Lung (tissue), 12 donors: ENCODE results near the gene ARHGEF19. TPM values are rescaled to one million over a fixed set of nuclear protein-coding genes. Genes with fewer than 3 reads are reported as not detected.

Source experiments
- ATAC-seq: fragments of 200-7000 bp; cut with Tn5 transposase; one replicate; pipeline ENCODE4 v1.9.1; 2020; ENCODE audit warnings: moderate number of reproducible peaks; ENCODE audit not compliant: insufficient read depth, low FRiP score
- DNase-seq, 3 donors: peaks; one replicate each; pipeline ENCODE4 v3.0.0-alpha.2; 2013 to 2017
- H3K27ac ChIP-seq, 2 donors: one replicate each; pipeline ENCODE4 v1.5.1; 2013; ENCODE audit warnings: mild to moderate bottlenecking in 2 of 2, moderate library complexity in 2 of 2, control low read depth in 1 of 2, inconsistent platforms in 1 of 2, low read depth in 1 of 2, low read length in 1 of 2
- H3K27me3 ChIP-seq, 3 donors: one replicate each; pipeline ENCODE4 v1.5.1; 2013; ENCODE audit warnings: low read length in 2 of 3; ENCODE audit not compliant: control insufficient read depth in 3 of 3, insufficient read depth in 3 of 3
- H3K36me3 ChIP-seq, 4 donors: one replicate each; pipeline ENCODE4 v1.5.1; 2013; ENCODE audit warnings: low read length in 4 of 4, mild to moderate bottlenecking in 1 of 4, moderate library complexity in 1 of 4; ENCODE audit not compliant: control insufficient read depth in 4 of 4, insufficient read depth in 4 of 4
- H3K4me1 ChIP-seq, 5 donors: one replicate each; pipeline ENCODE4 v1.5.1; 2013; ENCODE audit warnings: low read length in 5 of 5, mild to moderate bottlenecking in 2 of 5, moderate library complexity in 1 of 5; ENCODE audit not compliant: control insufficient read depth in 5 of 5, insufficient read depth in 5 of 5
- H3K4me3 ChIP-seq: one replicate; pipeline ENCODE4 v1.5.1; 2013; ENCODE audit warnings: mild to moderate bottlenecking, control low read depth, moderate library complexity
- H3K9ac ChIP-seq, 2 donors: one replicate each; pipeline ENCODE4 v1.5.1; 2013; ENCODE audit warnings: low read length in 2 of 2, control low read depth in 1 of 2; ENCODE audit not compliant: insufficient read depth in 1 of 2
- H3K9me3 ChIP-seq, 4 donors: one replicate each; pipeline ENCODE4 v1.5.1; 2013; ENCODE audit warnings: low read length in 3 of 4, mild to moderate bottlenecking in 1 of 4, moderate library complexity in 1 of 4; ENCODE audit not compliant: control insufficient read depth in 4 of 4, insufficient read depth in 3 of 4
- WGBS, 2 donors: extraction: QIAGEN DNeasy Blood & Tissue Kit; methylation state at CpG; one replicate each; pipeline ENCODE4 v1.1.7; 2013; 5-methylcytosine and 5-hydroxymethylcytosine counted together
- polyA plus RNA-seq, 2 donors: library from polyadenylated mRNA; stranded (reverse); fragments of 200-250 nt; gene quantifications; one replicate each; pipeline ENCODE4 v1.2.1, GENCODE V29; 2013
- total RNA-seq, 2 donors: library from RNA; depleted of rRNA in 1 of 2; stranded (reverse); fragments of >200 nt in 1 of 2; gene quantifications; one replicate each; pipeline ENCODE4 v1.2.1, GENCODE V29; 2014 to 2021
- TF ChIP-seq, protein P1 (sequence below): IDR thresholded peaks from 2 replicates; pipeline ENCODE4 v1.5.1; 2012; ENCODE audit warnings: mild to moderate bottlenecking; ENCODE audit errors: control extremely low read depth, extremely low read depth
- donor health status: control.
- donor health status: control.
- donor health status: Bipolar disorder and iron deficiency.
- donor health status: healthy.
- donor health status: DM: yes; HTN: yes; CAD: no.

The ARHGEF19 gene
- total and polyA plus RNA-seq, 4 donors, result 9.5 to 17.3 (median 14.8) TPM

GRCh38 chr1:16241221-16241708 is 28.8 kb upstream of the ARHGEF19 start:
- TF ChIP-seq, protein P1, sequence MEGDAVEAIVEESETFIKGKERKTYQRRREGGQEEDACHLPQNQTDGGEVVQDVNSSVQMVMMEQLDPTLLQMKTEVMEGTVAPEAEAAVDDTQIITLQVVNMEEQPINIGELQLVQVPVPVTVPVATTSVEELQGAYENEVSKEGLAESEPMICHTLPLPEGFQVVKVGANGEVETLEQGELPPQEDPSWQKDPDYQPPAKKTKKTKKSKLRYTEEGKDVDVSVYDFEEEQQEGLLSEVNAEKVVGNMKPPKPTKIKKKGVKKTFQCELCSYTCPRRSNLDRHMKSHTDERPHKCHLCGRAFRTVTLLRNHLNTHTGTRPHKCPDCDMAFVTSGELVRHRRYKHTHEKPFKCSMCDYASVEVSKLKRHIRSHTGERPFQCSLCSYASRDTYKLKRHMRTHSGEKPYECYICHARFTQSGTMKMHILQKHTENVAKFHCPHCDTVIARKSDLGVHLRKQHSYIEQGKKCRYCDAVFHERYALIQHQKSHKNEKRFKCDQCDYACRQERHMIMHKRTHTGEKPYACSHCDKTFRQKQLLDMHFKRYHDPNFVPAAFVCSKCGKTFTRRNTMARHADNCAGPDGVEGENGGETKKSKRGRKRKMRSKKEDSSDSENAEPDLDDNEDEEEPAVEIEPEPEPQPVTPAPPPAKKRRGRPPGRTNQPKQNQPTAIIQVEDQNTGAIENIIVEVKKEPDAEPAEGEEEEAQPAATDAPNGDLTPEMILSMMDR, result no peak
- Histone ChIP-seq H3K27me3 (no peaks in the 10 kb centered on the region), H3K4me3 (no peak overlapping the region), H3K36me3 (no peaks in the 10 kb centered on the region), H3K27ac (no peak overlapping the region), H3K4me1 (peaks cover 0 to 17% (median 4%) of the 10 kb centered on the region in 5 donors), H3K9me3 (no peaks in the 10 kb centered on the region), H3K9ac (no peak overlapping the region)
- DNase-seq (no peak), ATAC-seq (no peak)
- WGBS, 2 donors, result 71 to 88% methylated on average over 10 of the region's 10 CpGs

GRCh38 chr1:16239972-16240491 is 27.6 kb upstream of the ARHGEF19 start:
- no peak overlapping the region for H3K4me3 ChIP-seq
- peaks cover 0 to 21% (median 4%) of the 10 kb centered on the region in 5 donors for H3K4me1 ChIP-seq
- WGBS, 2 donors, result 83 to 95% methylated on average over 2 of the region's 2 CpGs
- TF ChIP-seq, protein P1, result no peak
- no peak for ATAC-seq
- H3K27me3 ChIP-seq, result no peaks in the 10 kb centered on the region
- DNase-seq, result no peak
- H3K27ac ChIP-seq, result no peak overlapping the region
- H3K36me3 ChIP-seq, result no peaks in the 10 kb centered on the region
- H3K9me3 ChIP-seq, result no peaks in the 10 kb centered on the region
- H3K9ac ChIP-seq, result no peak overlapping the region

DNA sequence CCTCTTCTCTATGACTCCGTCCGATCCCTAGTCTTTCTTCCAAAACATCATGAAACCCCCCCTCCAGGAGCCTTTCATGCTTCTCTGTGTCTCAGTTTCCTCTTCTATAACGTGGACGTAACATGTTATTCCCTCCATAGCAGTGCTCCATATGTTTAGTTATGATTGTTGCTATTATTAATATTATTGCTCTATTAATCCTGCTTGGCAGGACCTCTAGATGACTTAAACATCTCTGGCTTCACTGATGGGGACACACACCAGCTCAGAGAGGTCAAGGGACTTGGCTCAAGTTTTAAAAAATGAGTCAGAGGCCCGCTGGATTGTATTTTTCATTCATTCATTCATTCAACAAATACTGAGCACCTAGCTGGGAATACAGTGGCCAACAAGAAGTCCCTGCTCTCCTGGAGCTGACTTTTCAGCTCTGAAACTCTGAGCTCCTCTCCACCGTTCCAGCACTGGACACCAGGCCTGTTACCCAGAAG is 24.9 kb upstream of the ARHGEF19 start:
- 24 to 29% methylated on average over 6 of the region's 6 CpGs for WGBS, 2 donors
- peaks cover 0 to 1% (median 0%) of the 10 kb centered on the region in 4 donors for H3K36me3 ChIP-seq
- ATAC-seq (no peak), DNase-seq (no peak)
- H3K9me3 ChIP-seq, result no peaks in the 10 kb centered on the region
- TF ChIP-seq, protein P1, result no peak
- H3K9ac ChIP-seq, result peak overlapping the region; percentile 76 to 78
- H3K27me3 ChIP-seq, result no peaks in the 10 kb centered on the region
- H3K27ac ChIP-seq, result peak overlapping the region; percentile 90
- H3K4me1 ChIP-seq, result peaks cover 0 to 15% (median 4%) of the 10 kb centered on the region in 5 donors
- no peak overlapping the region for H3K4me3 ChIP-seq
